ENCODE measurements around the gene DEFB114.

The DEFB114 gene

DNA sequence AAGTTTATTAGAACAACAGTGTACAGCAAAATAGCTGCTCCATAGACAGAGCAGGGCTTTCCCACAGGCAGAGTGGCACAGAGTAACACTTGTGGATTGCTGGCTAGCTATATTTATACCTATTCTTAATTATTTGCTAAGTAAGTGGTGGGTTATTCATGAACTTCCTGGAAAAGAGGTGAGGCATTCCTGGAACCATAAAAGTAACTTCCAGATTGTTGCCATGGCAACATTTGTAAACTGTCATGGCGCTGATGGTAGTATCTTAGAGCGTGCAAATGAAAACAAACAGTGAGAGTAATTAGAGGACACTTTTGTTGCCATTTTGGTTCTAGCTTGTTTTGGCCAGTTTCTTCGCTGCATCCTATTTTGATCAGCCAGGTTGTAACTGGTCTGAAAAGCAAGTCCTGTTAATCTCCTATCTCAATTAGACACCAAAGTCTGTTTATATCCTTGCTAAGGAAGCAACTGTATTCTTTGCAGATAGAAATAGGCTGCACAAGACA lies 23.9 kb downstream of the DEFB114 start:
- TF ChIP-seq CTCF (IDR thresholded peaks at IDR 0.05; ENCODE audit: low read depth, low read length): no peak
- DNase-seq (ENCODE audit: low read depth in 2 of 2): no peak
- H3K4me3 ChIP-seq (replicated peaks in 1 of 2; ENCODE audit: low read depth in 2 of 2, low read length in 2 of 2): no peak overlapping the region

- DNase-seq (ENCODE audit: low read depth in 2 of 2): no peak
- TF ChIP-seq CTCF (IDR thresholded peaks at IDR 0.05; ENCODE audit: low read depth, low read length): no peak
- H3K4me3 ChIP-seq (replicated peaks in 1 of 2; ENCODE audit: low read depth in 2 of 2, low read length in 2 of 2): no peak overlapping the region
Measured at GRCh38 chr6:49937811-49938210, 26.2 kb downstream of the DEFB114 start.

- H3K4me3 ChIP-seq (replicated peaks in 1 of 2; ENCODE audit: low read depth in 2 of 2, low read length in 2 of 2): no peak overlapping the region
- no peak for DNase-seq (ENCODE audit: low read depth in 2 of 2)
- no peak for TF ChIP-seq CTCF (IDR thresholded peaks at IDR 0.05; ENCODE audit: low read depth, low read length)
Measured at GRCh38 chr6:49937017-49937416, 26.9 kb downstream of the DEFB114 start.

DNA sequence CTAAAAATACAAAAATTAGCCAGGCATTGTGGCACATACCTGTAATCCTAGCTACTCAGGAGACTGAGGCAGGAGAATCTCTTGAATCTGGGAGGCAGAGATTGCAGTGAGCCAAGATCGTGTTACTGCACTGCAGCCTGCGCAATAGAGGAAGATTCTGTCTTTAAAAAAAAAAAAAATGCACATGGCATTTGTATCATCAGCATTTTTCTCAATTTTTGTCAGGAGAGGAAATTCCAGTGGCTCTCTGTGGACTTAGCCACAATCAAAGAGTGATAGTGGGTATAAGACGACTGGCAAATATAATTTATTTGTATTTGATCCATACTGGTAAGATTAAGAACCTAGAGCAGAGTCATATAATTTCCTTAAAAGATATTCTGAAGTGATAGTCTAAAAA lies 28.6 kb downstream of the DEFB114 start:
- no peak overlapping the region for H3K4me3 ChIP-seq (replicated peaks in 1 of 2; ENCODE audit: low read depth in 2 of 2, low read length in 2 of 2)
- TF ChIP-seq CTCF (IDR thresholded peaks at IDR 0.05; ENCODE audit: low read depth, low read length): no peak
- no peak for DNase-seq (ENCODE audit: low read depth in 2 of 2)

DNA sequence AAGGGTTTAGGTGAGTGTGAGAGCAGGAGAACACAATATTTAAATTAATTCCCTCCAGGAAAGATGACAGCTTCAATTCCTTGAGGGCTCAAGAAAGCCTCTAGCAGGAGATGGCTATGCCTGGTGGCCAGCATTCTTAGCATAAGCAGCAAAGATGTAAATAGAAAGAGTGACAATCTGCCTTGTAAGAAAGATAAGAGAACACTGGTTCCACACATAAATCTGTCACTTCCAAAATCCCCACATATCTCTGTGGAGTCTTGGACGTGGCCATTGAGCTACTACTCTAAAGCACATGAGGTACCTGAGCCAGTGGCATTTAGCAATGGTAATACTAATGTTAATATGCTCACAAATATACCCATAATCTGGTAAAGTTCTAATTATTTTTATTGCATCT lies 29.2 kb downstream of the DEFB114 start:
- TF ChIP-seq CTCF (IDR thresholded peaks at IDR 0.05; ENCODE audit: low read depth, low read length): no peak
- H3K4me3 ChIP-seq (replicated peaks in 1 of 2; ENCODE audit: low read depth in 2 of 2, low read length in 2 of 2): no peak overlapping the region
- DNase-seq (ENCODE audit: low read depth in 2 of 2): no peak

- no peak for DNase-seq (ENCODE audit: low read depth in 2 of 2)
- no peak overlapping the region for H3K4me3 ChIP-seq (replicated peaks in 1 of 2; ENCODE audit: low read depth in 2 of 2, low read length in 2 of 2)
- no peak for TF ChIP-seq CTCF (IDR thresholded peaks at IDR 0.05; ENCODE audit: low read depth, low read length)
Measured at GRCh38 chr6:49933526-49933925, 30.4 kb downstream of the DEFB114 start.

GRCh38 chr6:49929340-49929739 lies 34.6 kb downstream of the DEFB114 start:
- no peak overlapping the region for H3K4me3 ChIP-seq (replicated peaks in 1 of 2; ENCODE audit: low read depth in 2 of 2, low read length in 2 of 2)
- TF ChIP-seq CTCF (IDR thresholded peaks at IDR 0.05; ENCODE audit: low read depth, low read length): no peak
- no peak for DNase-seq (ENCODE audit: low read depth in 2 of 2)

Measured in cardiac fibroblast (primary cell).